Measurements from ENCODE around the gene UBE3D. TPM values are rescaled to one million over a fixed set of nuclear protein-coding genes. Genes with fewer than 3 reads are reported as not detected.

Gene UBE3D
- total RNA-seq, 1 experiment from 2014 or later, result 10.7 TPM

GRCh38 chr6:82989736-82990290, 75.8 kb downstream of the UBE3D start:
- Mint-ChIP-seq H3K9me3 (no peaks in the 10 kb centered on the region), H3K27ac (peak overlapping the region in 2 of 3 experiments; percentile 49 to 87; a peak in 2 of 7 replicates), H3K4me1 (no peaks in the 10 kb centered on the region), H3K27me3 (ENCODE audit: low read depth) (no peaks in the 10 kb centered on the region), H3K36me3 (ENCODE audit: insufficient read depth in 1 of 3, low read depth in 3 of 3) (peaks cover 0 to 3% (median 0%) of the 10 kb centered on the region in 3 experiments; a peak in 3 of 7 replicates), H3K4me3 (no peak overlapping the region)
- Histone ChIP-seq H4K20me1 (ENCODE audit: control insufficient read depth, insufficient read depth, insufficient read length) (no peaks in the 10 kb centered on the region), H3K9ac (ENCODE audit: extremely low read depth, insufficient read length, low read length) (no peak overlapping the region), H4K5ac (ENCODE audit: insufficient read length, low read depth, low read length) (no peak overlapping the region), H3T11ph (ENCODE audit: low read length) (no peak overlapping the region), H3K18ac (ENCODE audit: insufficient read length, low read depth, low read length) (no peak overlapping the region), H3K79me1 (ENCODE audit: insufficient read depth, low read depth, low read length, poor library complexity, severe bottlenecking) (no peaks in the 10 kb centered on the region), H2BK12ac (ENCODE audit: insufficient read length, low read depth, low read length) (no peak overlapping the region), H3K14ac (ENCODE audit: insufficient read depth, low read length) (no peak overlapping the region), H2BK20ac (ENCODE audit: low read depth, low read length, poor library complexity, severe bottlenecking) (no peak overlapping the region), H2BK120ac (ENCODE audit: low read depth, low read length, poor library complexity, severe bottlenecking) (no peak overlapping the region), H3K9me3 (ENCODE audit: control insufficient read depth, low read depth, low read length) (no peaks in the 10 kb centered on the region), H3K27ac (ENCODE audit: insufficient read length, low read depth, low read length) (no peak overlapping the region), H2AK5ac (ENCODE audit: insufficient read length, low read length) (no peak overlapping the region), H2BK5ac (ENCODE audit: insufficient read length, low read length) (no peak overlapping the region), H4K91ac (ENCODE audit: insufficient read length, low read depth, low read length) (no peak overlapping the region), H3K4ac (ENCODE audit: low read depth, low read length) (no peak overlapping the region), H3K23me2 (ENCODE audit: insufficient read length, low read depth, low read length, poor library complexity, severe bottlenecking) (no peaks in the 10 kb centered on the region), H3K56ac (ENCODE audit: insufficient read length, low read depth, low read length) (no peak overlapping the region), H3K27me3 (ENCODE audit: insufficient read depth, low read length) (no peaks in the 10 kb centered on the region), H4K8ac (replicated peaks; ENCODE audit: insufficient read length, low read depth, low read length) (no peak overlapping the region), H3K4me2 (ENCODE audit: insufficient read depth, insufficient read length, low read length) (no peak overlapping the region), H3K79me2 (ENCODE audit: insufficient read depth, low read length) (no peaks in the 10 kb centered on the region), H2AFZ (ENCODE audit: low read length) (no peak overlapping the region), H3K23ac (ENCODE audit: insufficient read length, low read depth, low read length) (no peak overlapping the region), H3K4me1 (ENCODE audit: insufficient read depth, low read length) (no peaks in the 10 kb centered on the region), H2BK15ac (ENCODE audit: low read depth, low read length) (no peak overlapping the region)
- no peak for TF ChIP-seq CTCF (conservative IDR thresholded peaks at IDR 0.05)
- DNase-seq, result no peak

All from H9 (cell line).